Heart left ventricle (tissue), 13 donors: Measurements from ENCODE around the gene TDO2.

Experiments
- CTCF ChIP-seq, 12 donors: fragments of 200-600 bp; sonication (generic) in 4 of 12; IDR thresholded peaks; one replicate each; pipeline versions ENCODE4 v1.5.0 to v1.8.0; 2018 to 2022; ENCODE audit warnings: antibody characterized with exemption in 12 of 12, mild to moderate bottlenecking in 5 of 12
- POLR2A ChIP-seq, 2 donors: fragments of 450-650 bp; IDR thresholded peaks; one replicate each; pipeline ENCODE4 v1.6.1; 2017; ENCODE audit warnings: antibody characterized with exemption in 2 of 2, mild to moderate bottlenecking in 2 of 2, moderate library complexity in 2 of 2
- donor health status: ischemic (EF 13 %, LVEDD 7.1; RV severe dilation, severe dysfunction).
- donor health status: DM: no; HTN: yes; CAD: no.
- donor health status: DM: no; HTN: no; CAD: no.
- donor health status: ischemic (EF 25% LVEDD 6.9; RV normal size, moderate dysfunction).
- donor health status: ischemic (EF 25% LVEDD 5.7; RV mildly dilated, moderate dysfunction).
- donor health status: ischemic (EF 35%, LVEDD 5.7; RV mildly dilated, moderate dysfunction).
- donor health status: nonischemic (EF 11% LVEDD 7.7; RV severe dilation, severe dysfunction).
- donor health status: DM: yes; HTN: yes; CAD: no.
- donor health status: PGD.
- donor health status: ischemic (EF 29% LVEDD 5.4; RV normal size, mild dysfunction).
- donor health status: nonischemic (EF 23%, LVEDD 6.1; RV moderate dilation, normal function).

- no peak for TF ChIP-seq CTCF (IDR thresholded peaks at IDR 0.05)
- no peak for TF ChIP-seq POLR2A (IDR thresholded peaks at IDR 0.05)
Observed at GRCh38 chr4:155935389-155935986, 32.0 kb downstream of the TDO2 start.
